Fibroblast of villous mesenchyme (primary cell): ENCODE results near the gene TLE7. TPM values are rescaled to one million over a fixed set of nuclear protein-coding genes. Genes with fewer than 3 reads are reported as not detected.
A peak's percentile ranks its signal among the peaks of the same experiment; 100 is the strongest.

Experiments
- DNase-seq: peaks from one replicate; pipeline ENCODE4 v3.0.0-alpha.2; 2010; ENCODE audit warnings: low read depth
- H3K4me3 ChIP-seq: 2 replicates; pipeline ENCODE4 v1.5.1; 2011; ENCODE audit warnings: low read depth, mild to moderate bottlenecking, low read length
- CTCF ChIP-seq: IDR thresholded peaks from 2 replicates; pipeline ENCODE4 v1.5.1; 2012; ENCODE audit warnings: low read depth, mild to moderate bottlenecking, low read length; ENCODE audit not compliant: insufficient read depth
- total RNA-seq: library from RNA; depleted of rRNA; stranded (reverse); fragments of >200 nt; gene quantifications from 2 replicates; pipeline ENCODE4 v1.2.3, GENCODE V29; 2012

TLE7 gene
- total RNA-seq, 1 donor, result not detected

DNA sequence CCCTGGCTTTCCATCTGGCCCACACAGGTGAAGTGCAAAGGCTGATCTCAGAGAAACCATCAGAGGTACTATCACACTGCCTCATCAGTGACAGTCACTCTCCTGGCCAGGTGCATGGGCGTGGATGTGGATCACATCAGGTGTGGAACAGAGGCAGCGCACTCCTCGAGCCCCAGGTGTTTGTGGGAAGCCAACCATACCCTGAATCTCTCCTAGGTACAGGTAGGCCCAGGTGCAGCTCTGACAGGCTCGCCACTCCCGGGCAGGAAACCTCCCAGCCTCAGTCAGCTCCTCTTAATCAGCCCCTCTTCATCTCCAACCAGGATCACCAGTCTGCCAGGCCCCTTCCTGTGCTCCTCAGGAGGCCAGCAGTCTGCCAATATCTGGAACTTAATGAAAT is 31.7 kb downstream of the TLE7 start:
- DNase-seq, result no peak
- TF ChIP-seq CTCF, result no peak
- H3K4me3 ChIP-seq, result no peak overlapping the region

GRCh38 chr16:71409011-71409775 is 32.7 kb downstream of the TLE7 start:
- TF ChIP-seq CTCF, result no peak
- H3K4me3 ChIP-seq, result no peak overlapping the region
- peak; percentile 65 for DNase-seq

- DNase-seq, result no peak
- no peak overlapping the region for H3K4me3 ChIP-seq
- no peak for TF ChIP-seq CTCF
Measured at GRCh38 chr16:71408536-71408935, 33.3 kb downstream of the TLE7 start.

DNA sequence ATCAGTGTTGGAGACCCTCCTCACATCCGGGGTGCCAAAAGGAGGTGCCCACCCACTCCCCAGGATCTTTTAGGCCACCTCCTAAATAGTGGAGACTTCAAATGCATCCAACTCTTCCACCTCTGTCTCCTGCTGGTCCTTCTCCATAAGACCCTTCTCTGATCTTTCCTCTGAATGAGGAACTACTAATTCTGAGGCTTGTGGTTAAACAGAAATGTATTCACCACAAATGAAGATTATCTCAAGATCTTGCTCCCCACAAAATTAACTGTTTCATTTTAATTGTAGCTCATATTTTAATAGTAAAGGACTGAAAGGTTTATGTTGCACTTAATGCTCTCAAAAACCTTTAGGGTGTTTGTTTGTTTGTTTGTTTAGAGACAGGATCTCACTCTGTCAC is 34.1 kb downstream of the TLE7 start:
- no peak for DNase-seq
- H3K4me3 ChIP-seq, result no peak overlapping the region
- TF ChIP-seq CTCF, result no peak

DNA sequence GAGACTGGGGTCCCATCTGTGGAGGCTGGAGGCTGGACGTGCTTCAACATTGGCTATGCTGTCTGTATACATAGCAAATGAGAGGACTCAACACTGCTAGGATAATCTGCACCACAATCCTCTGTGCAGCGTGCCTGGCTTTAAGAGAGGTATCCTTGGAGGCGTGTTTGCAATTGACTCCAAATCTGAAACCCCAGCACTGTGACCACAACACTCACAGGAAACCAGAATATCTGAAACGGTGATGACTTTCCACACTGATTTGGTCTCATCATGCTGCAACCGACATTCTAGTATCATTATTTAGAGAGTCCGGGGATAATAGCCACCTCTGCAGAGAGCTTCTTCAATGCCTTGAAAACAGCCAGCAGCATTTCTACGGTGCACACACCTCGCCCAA is 35.1 kb downstream of the TLE7 start:
- H3K4me3 ChIP-seq, result no peak overlapping the region
- TF ChIP-seq CTCF, result no peak
- no peak for DNase-seq

- H3K4me3 ChIP-seq, result no peak overlapping the region
- no peak for DNase-seq
- no peak for TF ChIP-seq CTCF
Measured at GRCh38 chr16:71406316-71406715, 35.5 kb downstream of the TLE7 start.

DNA sequence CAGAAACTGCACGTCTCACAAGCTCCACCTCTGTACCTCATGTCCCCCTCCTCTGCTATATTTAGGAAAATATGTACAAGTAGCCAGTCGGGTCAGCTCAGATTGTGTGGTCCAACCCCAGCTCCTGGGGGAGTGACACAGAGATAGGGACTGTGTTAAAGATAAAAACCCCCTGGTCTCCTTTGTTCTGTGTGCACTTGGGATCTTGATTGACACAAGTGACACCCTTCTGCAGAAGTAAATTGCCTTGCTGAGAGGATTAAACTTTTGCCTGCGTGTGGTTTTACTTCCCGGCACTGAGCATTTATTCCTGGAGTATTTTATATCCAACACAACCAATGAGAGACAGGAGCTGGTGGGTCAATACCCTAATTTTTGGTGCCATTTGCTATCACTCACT is 37.5 kb downstream of the TLE7 start:
- DNase-seq, result no peak
- TF ChIP-seq CTCF, result no peak
- H3K4me3 ChIP-seq, result no peak overlapping the region
